GM12878 (cell line): ENCODE measurements around the gene DCLRE1B. TPM values are rescaled to one million over a fixed set of nuclear protein-coding genes. Genes with fewer than 3 reads are reported as not detected.

ENCODE experiments used
- ATAC-seq: fragments of 200-7000 bp; cut with Tn5 transposase; 3 replicates; pipeline ENCODE4 v1.9.1; 2020; ENCODE audit warnings: mild to moderate bottlenecking, moderate library complexity
- BruUV-seq: library from RNA; stranded (reverse); fragments of 400-500 nt; replicated peaks from 2 replicates; lab custom pipeline; 2021; lab: Mats Ljungman, UMichigan
- CTCF ChIA-PET: fragments of 300-600 bp; sonication (Branson Sonifier 250); formaldehyde crosslinking; extraction: SDS; loops from one replicate; lab custom pipeline; 2021; ENCODE audit warnings: inconsistent platforms; lab: Yijun Ruan, JAX
- POLR2A ChIA-PET: fragments of 350-600 bp; formaldehyde crosslinking; extraction: SDS; loops from one replicate; lab custom pipeline; 2021; ENCODE audit warnings: inconsistent platforms; lab: Charles Lee
- RAD21 ChIA-PET: fragments of 300-600 bp; sonication (Branson Sonifier 250); formaldehyde crosslinking; loops from one replicate; lab custom pipeline; 2023; ENCODE audit warnings: antibody characterized with exemption; ENCODE audit not compliant: unreplicated experiment; lab: Charles Lee
- SMC1A ChIA-PET: fragments of 300-600 bp; sonication (Branson Sonifier 250); formaldehyde crosslinking; loops from one replicate; lab custom pipeline; 2023; ENCODE audit not compliant: unreplicated experiment, uncharacterized antibody; lab: Charles Lee
- DNase-seq: peaks from one replicate; pipeline ENCODE4 v3.0.0-alpha.2; 2011; ENCODE audit warnings: low read depth, low spot score
- FAIRE-seq: peaks from 3 replicates; lab custom pipeline; 2011; peaks lifted over from hg19 to GRCh38; lab: Jason Lieb, UNC
- H2AFZ ChIP-seq: 2 replicates; pipeline ENCODE4 v1.6.0; 2011; ENCODE audit warnings: low read depth, low read length, control low read depth; ENCODE audit not compliant: control insufficient read depth
- H3K27ac ChIP-seq: 2 replicates; pipeline ENCODE4 v1.5.1; 2011; ENCODE audit warnings: control low read depth; ENCODE audit not compliant: control insufficient read depth, insufficient read depth
- H3K27me3 ChIP-seq, 2 experiments: replicated peaks in 1 of 2; 2 replicates each; pipeline versions ENCODE4 v1.6.0 to v1.6.1; 2011; ENCODE audit warnings: low read length in 1 of 2; ENCODE audit not compliant: control insufficient read depth in 2 of 2, insufficient read depth in 2 of 2
- H3K36me3 ChIP-seq, 2 experiments: 2 replicates each; pipeline ENCODE4 v1.5.1; 2011; ENCODE audit warnings: low read length in 1 of 2; ENCODE audit not compliant: control insufficient read depth in 2 of 2, insufficient read depth in 2 of 2
- H3K4me1 ChIP-seq: 2 replicates; pipeline ENCODE4 v1.6.1; 2011; ENCODE audit warnings: mild to moderate bottlenecking, low read length, moderate library complexity, mixed read lengths; ENCODE audit not compliant: control insufficient read depth, insufficient read depth
- H3K4me2 ChIP-seq: 2 replicates; pipeline ENCODE4 v1.6.0; 2011; ENCODE audit warnings: control low read depth; ENCODE audit not compliant: control insufficient read depth, insufficient read depth
- H3K4me3 ChIP-seq: fragments of 200-600 bp; sonication (generic); 2 replicates; pipeline ENCODE4 v1.5.1; 2016
- H3K79me2 ChIP-seq: 2 replicates; pipeline ENCODE4 v1.6.0; 2011; ENCODE audit warnings: low read length; ENCODE audit not compliant: control insufficient read depth, insufficient read depth
- H3K9ac ChIP-seq: 2 replicates; pipeline ENCODE4 v1.8.0; 2011; ENCODE audit warnings: low read length, control low read depth, mixed read lengths; ENCODE audit not compliant: control insufficient read depth, insufficient read depth
- H3K9me3 ChIP-seq: replicated peaks from 3 replicates; pipeline ENCODE4 v1.5.1; 2011; ENCODE audit warnings: mild to moderate bottlenecking, low read length; ENCODE audit not compliant: control insufficient read depth, insufficient read depth
- H4K20me1 ChIP-seq: 2 replicates; pipeline ENCODE4 v1.6.0; 2011; ENCODE audit not compliant: control insufficient read depth, insufficient read depth
- EED ChIP-seq: sonication (generic); IDR thresholded peaks from 2 replicates; pipeline ENCODE4 v1.6.1; 2016; ENCODE audit warnings: antibody characterized with exemption, low read depth
- RCOR1 ChIP-seq: conservative IDR thresholded peaks from 2 replicates; pipeline ENCODE4 v1.6.1; 2012; ENCODE audit warnings: low read depth, low read length, improper control_type of control experiment
- WGBS: methylation state at CpG from one replicate; pipeline ENCODE4 v1.1.6; 2016; ENCODE audit warnings: low lambda C conversion rate; ENCODE audit not compliant: insufficient replicate concordance, insufficient coverage; ENCODE audit errors: missing lambda C conversion rate; 5-methylcytosine and 5-hydroxymethylcytosine counted together
- in situ Hi-C: fragments of 300-500 bp; cut with MboI; formaldehyde crosslinking; loops from 9 replicates; pipeline ENCODE4 v1.14.3; 2018; ENCODE audit warnings: mixed read lengths
- intact Hi-C: fragments of 100-400 bp; cut with micrococcal nuclease; formaldehyde crosslinking; loops from one replicate; pipeline ENCODE4 v1.14.2; 2022; ENCODE audit not compliant: unreplicated experiment
- polyA plus RNA-seq, 11 experiments: library from polyadenylated mRNA; depleted of rRNA in 4 of 11; unstranded in 6 of 11; stranded (reverse) in 5 of 11; fragments of >200 nt; fragmentation: Nextera tagmentation in 4 of 11; fragmentation: Illumina TruSeq in 1 of 11; extraction: Ambion mirVana in 4 of 11; extraction: Trizol in 1 of 11; gene quantifications; 1 replicate in 1 of 11; 2 replicates in 10 of 11; pipeline versions ENCODE4 v1.2.1 to v1.2.3, GENCODE V29; 2011 to 2016; ENCODE audit warnings: inconsistent platforms in 2 of 11, missing spikeins in 2 of 11, low read depth in 1 of 11
- total RNA-seq, 4 experiments: library from RNA; depleted of rRNA in 3 of 4; stranded (reverse); fragments of >200 nt in 3 of 4; fragmentation: Illumina TruSeq in 1 of 4; extraction: Trizol in 1 of 4; gene quantifications; 2 replicates each; pipeline versions ENCODE4 v1.2.1 to v1.2.3, GENCODE V29; 2013 to 2021
- TF ChIP-seq, protein P1 (sequence below): fragments of 450-650 bp; IDR thresholded peaks from 2 replicates; pipeline ENCODE4 v1.6.1; 2017; ENCODE audit warnings: antibody characterized with exemption, mild to moderate bottlenecking, moderate library complexity

The DCLRE1B gene
- total and polyA plus RNA-seq, 10 of the 15 experiments (the other 5 are each of a cell fraction or from before 2014, with no cell fraction given) = 5.4 to 18.3 (median 13.4) TPM

DNA sequence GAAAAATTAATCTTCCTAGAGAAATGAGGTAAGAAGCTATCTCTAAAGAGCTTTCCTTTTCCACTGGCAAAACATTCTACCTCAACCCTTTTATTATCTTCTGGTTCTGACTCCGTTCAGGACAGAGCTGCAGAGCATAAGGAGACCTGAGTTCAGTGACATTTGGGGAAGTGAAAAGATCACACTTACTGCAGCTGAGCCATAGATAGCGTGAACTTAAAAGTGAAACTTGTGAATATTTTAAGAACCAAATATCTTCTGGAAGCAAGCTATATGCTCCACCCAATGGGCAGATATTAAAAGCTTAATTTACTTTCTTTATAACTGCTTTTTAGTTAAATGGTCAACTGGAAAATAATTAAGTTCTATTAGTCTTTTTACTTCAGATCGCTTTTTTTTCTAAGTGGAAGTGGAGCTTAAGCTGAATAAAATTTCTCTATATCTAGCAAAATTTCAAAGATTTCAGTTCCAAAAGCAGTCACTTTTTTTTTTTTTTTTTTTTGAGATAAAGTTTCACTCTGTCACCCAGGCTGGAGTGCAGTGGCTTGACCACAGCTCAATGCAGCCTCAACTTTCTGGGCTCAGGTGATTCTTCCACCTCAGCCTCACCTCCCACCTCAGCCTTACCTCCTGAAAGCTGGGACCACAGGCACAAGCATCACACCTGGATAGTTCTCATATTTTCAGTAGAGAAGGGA lies 45.5 kb upstream of the DCLRE1B start (continued):
- TF ChIP-seq, protein P1, sequence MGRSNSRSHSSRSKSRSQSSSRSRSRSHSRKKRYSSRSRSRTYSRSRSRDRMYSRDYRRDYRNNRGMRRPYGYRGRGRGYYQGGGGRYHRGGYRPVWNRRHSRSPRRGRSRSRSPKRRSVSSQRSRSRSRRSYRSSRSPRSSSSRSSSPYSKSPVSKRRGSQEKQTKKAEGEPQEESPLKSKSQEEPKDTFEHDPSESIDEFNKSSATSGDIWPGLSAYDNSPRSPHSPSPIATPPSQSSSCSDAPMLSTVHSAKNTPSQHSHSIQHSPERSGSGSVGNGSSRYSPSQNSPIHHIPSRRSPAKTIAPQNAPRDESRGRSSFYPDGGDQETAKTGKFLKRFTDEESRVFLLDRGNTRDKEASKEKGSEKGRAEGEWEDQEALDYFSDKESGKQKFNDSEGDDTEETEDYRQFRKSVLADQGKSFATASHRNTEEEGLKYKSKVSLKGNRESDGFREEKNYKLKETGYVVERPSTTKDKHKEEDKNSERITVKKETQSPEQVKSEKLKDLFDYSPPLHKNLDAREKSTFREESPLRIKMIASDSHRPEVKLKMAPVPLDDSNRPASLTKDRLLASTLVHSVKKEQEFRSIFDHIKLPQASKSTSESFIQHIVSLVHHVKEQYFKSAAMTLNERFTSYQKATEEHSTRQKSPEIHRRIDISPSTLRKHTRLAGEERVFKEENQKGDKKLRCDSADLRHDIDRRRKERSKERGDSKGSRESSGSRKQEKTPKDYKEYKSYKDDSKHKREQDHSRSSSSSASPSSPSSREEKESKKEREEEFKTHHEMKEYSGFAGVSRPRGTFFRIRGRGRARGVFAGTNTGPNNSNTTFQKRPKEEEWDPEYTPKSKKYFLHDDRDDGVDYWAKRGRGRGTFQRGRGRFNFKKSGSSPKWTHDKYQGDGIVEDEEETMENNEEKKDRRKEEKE = no peak
- TF ChIP-seq EED = peak; percentile 83
- TF ChIP-seq, all 136 proteins: peak for 35

- SMC1A ChIA-PET = interaction anchor here (0.7 to 17.4 kb wide), 14 partner anchors 7 to 102 kb away, joined by 3 to 396 read pairs (median 8); partner anchors contain the start of genes AP4B1, BCL2L15, DCLRE1B and HIPK1
- no TSS peak for BruUV-seq
- POLR2A ChIA-PET = interaction anchor here (1.4 to 8.0 kb wide), 7 partner anchors 9 to 75 kb away, joined by 3 to 111 read pairs (median 29); partner anchors contain the start of genes AP4B1, DCLRE1B, HIPK1 and RSBN1
- Histone ChIP-seq H3K4me1 (peaks cover 50% of the 10 kb centered on the region), H3K36me3 (peaks cover 0 to 8% of the 10 kb centered on the region in 2 experiments; a peak in 1 of 4 replicates), H2AFZ (no peak overlapping the region), H3K4me2 (peak overlapping the region; percentile 46), H3K9me3 (no peaks in the 10 kb centered on the region), H3K4me3 (no peak overlapping the region), H3K27ac (peak overlapping the region; percentile 84), H3K27me3 (no peaks in the 10 kb centered on the region), H3K9ac (peak overlapping the region; percentile 19; the same call in 1 of the 2 replicates), H3K79me2 (peaks cover 34% of the 10 kb centered on the region), H4K20me1 (no peaks in the 10 kb centered on the region)
- ATAC-seq = no peak
- no peak for TF ChIP-seq RCOR1
- DNase-seq = no peak
- no peak for FAIRE-seq
- intact Hi-C loops (no loop called here), in situ Hi-C loops (no loop called here)
- RAD21 ChIA-PET = interaction anchor here (0.7 to 7.1 kb wide), 10 partner anchors 7 to 86 kb away, joined by 3 to 189 read pairs (median 16); partner anchors contain the start of genes AP4B1, DCLRE1B and HIPK1
- CTCF ChIA-PET = interaction anchor here (0.9 to 6.1 kb wide), 11 partner anchors 7 to 422 kb away, joined by 3 to 66 read pairs (median 32); partner anchors contain the start of genes AP4B1, DCLRE1B, HIPK1 and PHTF1
- 64% methylated on average over 3 of the region's 3 CpGs for WGBS
These were observed 44.2 kb upstream of the DCLRE1B start for GRCh38 chr1:113860891-113861290.
